Dermis microvascular lymphatic vessel endothelial cell (primary cell): ENCODE results near the gene METTL3. TPM values are rescaled to one million over a fixed set of nuclear protein-coding genes. Genes with fewer than 3 reads are reported as not detected.
"Not testable (repeated sequence)": the region's sequence is repeated elsewhere in the genome, so short reads cannot be mapped to it uniquely, and the experiment has no call there.

Experiments
- DNase-seq, 2 donors: peaks; one replicate each; pipeline versions ENCODE4 v3.0.0 to v3.0.0-alpha.2; 2010; ENCODE audit warnings: low read depth in 2 of 2
- total RNA-seq: library from RNA; depleted of rRNA; stranded (reverse); fragments of >200 nt; gene quantifications from 2 replicates; pipeline ENCODE4 v1.2.1, GENCODE V29; 2014

The METTL3 gene
- total RNA-seq: 46.1 and 51.5 TPM in 2 replicates

- DNase-seq: peak; percentile 97 to 99
Observed at GRCh38 chr14:21510735-21511657, at the start of gene METTL3. TSS of gene METTL3 (minus strand) at chr14:21511340. CDS start at chr14:21511223, 117 bp downstream.

GRCh38 chr14:21558703-21559170 lies 47.6 kb upstream of the METTL3 start:
- no peak for DNase-seq

GRCh38 chr14:21557084-21557901 lies 46.2 kb upstream of the METTL3 start:
- DNase-seq: peak; percentile 68 to 85

DNA sequence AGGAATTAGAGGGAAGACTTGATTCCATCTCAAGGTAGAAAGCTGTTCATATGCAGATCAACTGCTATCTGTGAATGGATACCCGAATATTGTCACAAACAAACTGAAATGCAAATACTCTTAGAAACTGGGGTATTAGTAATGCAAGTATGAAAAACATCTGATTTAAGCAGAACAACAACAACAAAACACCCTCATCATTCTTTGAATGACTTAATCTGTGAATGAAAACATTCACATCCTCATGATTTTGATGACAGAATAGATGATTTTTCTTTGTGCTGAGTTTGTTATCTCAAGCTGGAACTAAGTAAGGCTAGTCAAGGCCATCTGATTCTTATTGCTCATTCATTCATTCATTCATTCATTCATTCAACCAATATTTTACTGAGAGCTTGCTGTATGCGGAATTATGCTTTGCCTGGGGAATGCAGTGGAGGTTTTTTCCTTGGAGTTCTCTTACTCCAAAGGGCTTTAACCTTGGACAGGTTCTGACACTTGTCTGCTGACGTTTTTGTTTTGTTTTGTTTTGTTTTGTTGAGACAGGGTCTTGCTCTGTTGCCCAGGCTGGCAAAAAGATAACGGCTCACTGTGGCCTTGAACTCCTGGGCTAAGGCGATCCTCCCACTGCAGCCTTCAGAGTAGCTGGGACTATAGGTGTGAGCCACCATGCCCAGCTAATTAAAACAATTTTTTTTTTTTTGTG lies 45.4 kb upstream of the METTL3 start:
- no peak for DNase-seq

DNA sequence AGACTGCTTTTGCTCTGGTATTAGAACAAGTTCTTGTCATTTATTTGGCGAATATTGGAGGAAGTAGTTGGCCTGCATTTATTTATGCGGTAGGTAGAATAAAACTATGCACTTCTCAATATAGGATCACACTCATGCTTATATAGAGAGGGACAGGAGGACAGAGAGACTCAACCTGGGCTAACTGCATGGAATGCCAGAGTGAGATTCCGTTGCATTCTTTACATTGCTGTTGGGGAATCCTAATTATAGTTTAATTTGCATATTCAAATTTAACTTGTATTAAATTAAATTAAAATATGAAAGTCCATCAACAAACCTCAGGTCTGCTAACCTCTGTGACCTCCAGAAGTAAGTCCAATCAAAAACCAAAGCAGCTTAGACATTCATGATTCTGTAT lies 42.1 kb upstream of the METTL3 start:
- no peak for DNase-seq

GRCh38 chr14:21544588-21544987 lies 33.4 kb upstream of the METTL3 start:
- DNase-seq: not testable (repeated sequence)

- no peak for DNase-seq
Observed at GRCh38 chr14:21543963-21544362, 32.8 kb upstream of the METTL3 start.

DNA sequence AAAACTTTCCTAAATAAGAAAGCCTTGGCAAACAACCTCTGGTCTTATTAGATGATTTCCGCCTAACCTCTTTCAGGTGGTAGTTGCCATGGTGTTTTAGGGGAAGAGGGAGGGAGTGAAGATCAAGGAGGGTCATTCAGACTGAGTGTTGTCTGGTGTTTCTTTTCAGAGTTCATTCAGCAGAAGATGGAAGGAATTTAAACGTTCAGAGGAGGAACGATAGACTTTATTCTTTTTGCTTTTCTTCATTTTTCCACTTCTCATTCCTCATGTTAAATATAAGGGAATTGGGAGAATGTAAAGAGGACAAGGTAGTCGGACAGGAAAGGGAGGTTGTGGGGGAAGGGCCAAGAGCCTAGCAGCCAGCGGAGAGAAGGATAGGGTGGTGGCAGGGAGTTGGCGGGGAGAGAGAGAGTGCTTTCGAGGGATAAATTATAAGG lies 32.4 kb upstream of the METTL3 start:
- DNase-seq: no peak

- DNase-seq: no peak
Observed at GRCh38 chr14:21541413-21542074, 30.4 kb upstream of the METTL3 start.

DNA sequence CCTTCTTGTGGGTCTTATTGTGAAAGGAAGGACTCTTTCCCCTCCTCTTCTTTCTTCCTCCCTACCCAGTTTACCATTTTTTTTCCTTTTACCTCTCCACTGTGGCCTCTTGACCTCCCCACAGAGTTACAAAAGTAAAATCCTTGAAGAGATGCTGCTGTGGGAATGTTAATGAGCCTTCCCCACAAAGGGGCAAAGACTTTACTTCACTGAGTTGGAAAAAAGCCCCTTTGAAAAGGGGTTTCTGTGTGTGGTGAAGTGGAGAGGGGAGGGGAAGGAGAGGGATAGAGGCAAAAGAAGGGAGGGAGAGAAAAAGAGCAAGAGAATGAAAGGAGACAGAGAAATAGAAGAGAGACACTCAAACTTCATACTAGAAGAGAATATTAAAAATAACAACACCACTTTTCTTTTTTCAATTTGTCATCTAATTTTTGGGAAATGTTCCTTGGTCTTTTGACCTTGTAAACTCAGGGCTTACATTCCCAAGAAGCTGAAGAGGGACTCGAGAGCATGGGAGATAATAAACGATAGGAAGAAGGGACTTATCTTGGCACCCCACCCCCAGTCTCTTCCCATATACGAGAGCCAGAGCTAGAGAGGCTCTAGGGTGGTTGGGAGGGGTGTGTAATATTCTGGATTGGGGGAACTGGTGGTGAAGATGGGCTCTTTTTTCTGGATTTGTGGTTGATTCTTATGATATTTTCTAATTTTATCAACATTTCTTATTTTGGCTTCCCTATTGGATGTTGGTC lies 28.2 kb upstream of the METTL3 start:
- DNase-seq: no peak

- no peak for DNase-seq
Observed at GRCh38 chr14:21537090-21537424, 25.9 kb upstream of the METTL3 start.

DNA sequence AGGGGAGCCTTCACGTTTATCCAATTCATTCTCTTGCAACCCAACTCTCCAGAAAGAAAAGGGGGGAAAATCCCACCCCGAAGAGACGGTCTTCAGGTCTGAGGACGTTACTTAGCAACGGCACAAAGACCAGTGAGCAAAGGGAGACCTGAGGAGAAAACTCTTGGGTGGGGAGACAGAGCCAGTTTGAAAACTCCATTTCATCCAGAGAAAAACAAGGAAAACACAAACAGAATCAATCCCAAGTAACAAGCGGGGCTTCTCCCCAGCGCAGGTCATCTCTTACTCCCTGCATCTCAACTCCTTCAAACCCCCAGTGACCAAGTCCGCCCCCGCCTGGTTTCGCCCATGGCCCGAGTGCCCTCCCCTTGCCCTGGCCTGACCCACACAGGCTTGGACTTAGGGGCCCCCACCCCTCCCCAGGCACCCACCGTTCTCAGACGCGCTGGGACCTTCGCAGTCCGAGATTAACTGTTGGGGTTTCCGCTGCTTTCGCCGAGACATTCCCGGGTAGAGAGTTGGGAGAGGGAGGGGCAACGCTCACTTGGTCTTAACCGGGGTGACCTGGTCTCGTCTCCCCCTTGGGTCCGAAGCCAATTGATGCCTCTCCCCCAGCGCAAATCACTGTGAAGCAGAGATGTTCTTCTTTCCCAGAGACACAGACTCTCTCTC lies 25.4 kb upstream of the METTL3 start:
- DNase-seq: no peak

- no peak for DNase-seq
Observed at GRCh38 chr14:21535545-21536417, 24.6 kb upstream of the METTL3 start.

DNA sequence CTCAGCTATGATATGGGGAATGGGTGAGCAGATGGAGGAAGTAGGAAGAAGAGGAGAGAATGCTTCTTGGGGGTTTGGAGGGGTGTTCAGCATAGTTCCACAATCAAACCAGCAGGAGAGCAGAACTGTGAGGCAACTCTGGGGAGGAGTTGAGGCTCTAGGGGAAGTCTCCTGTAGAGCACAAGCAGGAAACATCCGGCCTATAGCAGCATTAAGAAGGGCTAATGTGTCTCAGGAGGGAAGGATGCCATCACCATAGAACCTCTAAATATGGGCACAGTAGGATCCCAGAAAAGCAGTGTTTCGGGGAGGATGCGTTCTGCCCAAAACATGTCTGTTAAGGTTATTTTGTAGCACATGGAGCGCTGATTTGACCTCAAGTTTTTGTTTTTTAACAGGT lies 23.4 kb upstream of the METTL3 start:
- no peak for DNase-seq

DNA sequence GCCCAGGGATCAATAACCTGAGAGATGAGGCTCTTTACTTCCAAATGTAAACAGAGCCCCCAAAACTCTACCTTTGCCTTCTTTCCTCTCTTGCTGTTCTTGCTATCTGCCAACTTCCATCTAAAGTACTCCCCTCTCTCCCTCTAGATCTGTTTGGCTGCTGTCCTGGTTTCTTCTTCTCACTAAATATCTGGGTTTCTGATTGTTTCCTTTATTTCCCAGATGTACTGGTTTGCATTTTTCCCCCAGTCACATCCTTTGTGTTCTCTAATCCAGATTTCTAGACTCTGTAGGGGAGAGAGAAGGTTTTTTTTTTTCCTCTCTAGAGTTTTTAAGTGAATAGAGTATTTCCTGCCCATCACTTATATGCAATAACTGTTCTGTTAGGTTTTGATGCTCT lies 22.2 kb upstream of the METTL3 start:
- no peak for DNase-seq

DNA sequence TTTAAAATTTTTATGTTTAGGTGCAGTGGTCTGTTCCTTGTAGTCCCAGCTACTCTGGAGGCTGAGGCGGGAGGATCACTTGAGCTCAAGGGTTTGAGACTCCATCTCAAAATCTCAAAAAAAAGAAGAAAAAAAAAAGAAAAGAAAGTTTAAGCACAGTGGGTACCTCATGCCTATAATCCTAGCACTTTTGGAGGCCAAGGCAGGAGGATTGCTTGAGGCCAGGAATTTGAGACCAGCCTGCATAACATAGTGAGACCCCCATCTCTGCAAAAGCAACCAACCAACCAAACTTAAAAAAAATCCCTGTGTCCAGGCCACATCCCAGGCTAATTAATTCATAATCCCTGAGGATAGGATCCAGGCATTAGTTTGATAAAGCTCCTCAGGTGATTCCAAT lies 18.4 kb upstream of the METTL3 start:
- DNase-seq: no peak

GRCh38 chr14:21528381-21529348 lies 17.5 kb upstream of the METTL3 start:
- DNase-seq: no peak

DNA sequence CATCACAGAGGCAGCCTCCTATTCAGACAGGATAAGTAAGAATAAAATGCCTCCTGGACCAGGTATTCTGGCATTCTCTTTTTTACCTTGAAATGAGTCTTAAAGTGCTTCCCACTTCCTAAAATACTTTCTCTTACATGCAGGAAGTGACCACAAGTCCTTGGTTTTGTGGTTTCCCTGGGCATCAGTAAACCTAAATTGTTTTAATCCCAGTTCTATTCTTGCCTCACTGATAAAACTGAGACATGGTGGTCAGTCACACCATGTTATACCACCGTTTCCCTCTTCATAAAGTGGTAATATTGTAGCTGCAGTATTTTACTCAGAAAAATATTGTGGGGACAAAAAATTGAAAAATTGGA lies 16.2 kb upstream of the METTL3 start:
- no peak for DNase-seq
